Measurements from ENCODE around the gene KRT71.

KRT71 gene

GRCh38 chr12:52573743-52574142 is 20.8 kb upstream of the KRT71 start, which contains the start of gene KRT74:
TSS of gene KRT74 (minus strand) at chr12:52573843. CDS start at chr12:52573777, 66 bp downstream.
- no peak for DNase-seq

- no peak for DNase-seq
Measured at GRCh38 chr12:52573306-52573705, 20.4 kb upstream of the KRT71 start.

DNA sequence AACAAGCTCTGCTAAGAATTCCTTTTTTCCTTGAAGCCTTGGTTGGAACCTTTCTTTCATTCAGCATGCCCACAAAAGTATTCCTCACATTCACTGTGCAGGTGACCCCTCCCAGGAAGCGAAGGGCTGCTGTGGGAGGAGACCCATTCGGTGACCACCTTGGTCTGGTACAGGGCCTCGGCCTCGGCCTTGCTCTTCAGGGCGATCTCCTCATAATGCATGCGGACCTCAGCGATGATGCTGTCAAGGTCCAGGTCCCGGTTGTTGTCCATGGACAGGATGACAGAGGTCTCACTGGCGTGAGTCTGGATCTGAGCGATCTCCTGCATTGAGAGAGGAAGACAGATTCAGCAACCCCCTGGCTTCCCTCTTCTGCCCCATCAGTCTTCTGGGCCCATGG is 17.6 kb upstream of the KRT71 start:
- no peak for DNase-seq

DNA sequence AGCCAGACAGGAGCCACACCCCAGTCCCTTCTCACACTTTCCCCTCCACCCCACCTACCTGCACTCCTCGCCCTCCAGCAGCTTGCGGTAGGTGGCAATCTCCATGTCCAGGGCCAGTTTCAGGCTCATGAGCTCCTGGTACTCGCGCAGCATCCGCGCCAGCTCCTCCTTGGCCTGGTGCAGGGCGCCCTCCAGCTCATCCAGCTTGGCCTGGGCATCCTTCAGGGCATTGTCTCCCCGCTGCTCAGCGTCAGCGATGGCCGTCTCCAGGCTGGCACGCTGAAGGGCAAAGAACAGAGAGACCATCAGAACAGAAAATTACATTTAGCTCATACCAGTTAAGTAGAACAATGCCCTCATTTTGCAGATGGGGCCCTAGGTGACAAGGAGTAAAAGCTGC is 15.2 kb upstream of the KRT71 start:
- no peak for DNase-seq

- DNase-seq: peak; percentile 80
Measured at GRCh38 chr12:52566847-52567291, 13.9 kb upstream of the KRT71 start.

DNA sequence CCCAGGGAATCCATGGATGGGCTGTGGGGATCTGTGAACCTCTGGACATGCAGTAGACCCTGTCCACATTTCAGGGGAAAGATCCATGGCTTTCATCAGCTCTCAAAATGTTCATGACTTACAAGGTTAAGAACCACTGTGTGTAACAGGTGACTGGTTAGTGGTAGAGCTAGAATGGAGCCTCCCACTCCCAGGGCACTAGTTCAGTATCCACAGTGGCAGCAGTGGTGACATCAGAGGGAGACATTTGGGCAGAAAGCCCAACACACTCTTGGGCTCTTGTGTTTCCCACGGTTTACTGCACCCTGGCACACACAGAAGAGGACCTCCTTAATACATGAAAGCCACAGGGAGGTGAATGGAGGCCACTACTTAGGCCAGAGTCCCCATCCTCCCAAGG is 11.6 kb upstream of the KRT71 start:
- no peak for DNase-seq

DNA sequence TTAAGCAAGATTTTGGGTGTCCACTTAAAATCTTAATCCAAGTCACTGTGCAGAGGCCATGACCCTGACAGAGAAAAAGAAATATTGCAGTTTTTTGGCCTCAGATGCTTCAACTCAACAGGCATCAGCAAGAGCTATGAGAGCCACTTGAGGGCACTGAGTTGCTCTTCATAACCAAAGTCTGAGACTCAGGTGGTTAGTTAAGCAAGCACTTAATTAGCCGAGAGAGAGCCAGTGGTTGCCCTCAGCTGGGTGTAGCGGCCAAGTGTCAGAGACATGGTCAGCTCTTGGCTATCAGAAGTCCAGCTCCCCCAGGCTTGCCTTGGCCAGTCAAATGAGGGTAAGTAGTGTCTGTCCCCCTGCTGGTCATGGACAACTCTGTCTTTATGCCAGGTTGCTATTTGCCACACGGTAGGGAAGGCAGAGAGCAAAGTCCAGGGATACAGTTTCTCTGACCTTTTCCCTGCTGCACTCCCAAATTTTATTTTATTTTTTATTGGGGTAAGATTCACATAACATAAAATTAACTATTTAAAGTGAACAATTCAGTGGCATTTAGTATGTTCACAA is 9.0 kb upstream of the KRT71 start:
- DNase-seq: no peak

DNA sequence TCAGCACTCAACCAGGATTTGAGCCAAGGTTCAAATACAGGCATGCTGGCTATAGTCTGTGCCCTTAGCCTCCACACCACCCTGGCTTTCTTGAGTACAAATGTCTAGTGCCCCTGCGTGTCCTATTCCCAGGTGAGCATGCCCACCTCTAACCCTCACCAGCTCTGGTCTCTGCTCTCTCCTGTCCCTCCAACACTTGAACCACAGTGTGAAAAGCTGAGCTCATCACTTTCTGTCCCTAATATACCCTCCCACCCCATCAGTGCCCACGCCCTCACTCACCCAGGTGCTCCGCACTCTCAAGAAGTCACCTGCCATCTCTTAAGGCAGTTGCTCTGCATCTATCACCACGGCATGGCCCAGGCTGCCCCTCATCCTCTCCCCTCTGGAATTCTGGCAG is 7.0 kb upstream of the KRT71 start:
- DNase-seq: peak; percentile 13

DNA sequence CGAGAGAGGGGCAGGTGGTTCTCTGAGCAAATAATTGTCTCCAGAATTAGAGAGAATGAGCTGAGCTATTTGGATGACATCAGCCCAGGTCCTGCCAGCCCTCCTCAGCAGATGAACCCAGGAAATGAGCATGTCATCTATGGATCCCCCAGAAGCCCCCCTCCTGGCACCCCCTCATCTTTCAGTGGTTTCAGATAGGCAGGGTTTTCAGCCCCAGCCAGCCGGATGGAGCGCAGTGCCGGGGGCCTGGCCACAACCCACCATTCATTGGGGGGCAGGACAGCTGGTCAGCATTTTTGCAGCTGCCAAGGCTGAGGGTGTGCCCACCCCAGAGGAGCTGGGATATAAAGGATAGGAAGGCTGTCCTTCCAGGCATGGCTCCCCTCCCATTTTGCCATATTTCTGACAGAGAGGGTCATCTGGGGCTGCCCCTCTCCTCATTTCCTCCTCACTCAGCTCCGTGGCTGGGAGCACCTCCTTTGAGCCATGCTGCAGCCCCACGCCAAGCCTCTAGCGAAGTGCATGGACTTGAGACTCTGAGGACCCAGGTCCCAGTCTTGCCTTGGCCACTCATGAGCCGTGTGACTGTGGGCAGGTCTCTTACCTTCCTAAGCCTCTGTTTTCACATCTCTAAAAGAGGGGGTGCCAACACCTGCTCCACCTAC is 6.0 kb upstream of the KRT71 start:
- no peak for DNase-seq

DNA sequence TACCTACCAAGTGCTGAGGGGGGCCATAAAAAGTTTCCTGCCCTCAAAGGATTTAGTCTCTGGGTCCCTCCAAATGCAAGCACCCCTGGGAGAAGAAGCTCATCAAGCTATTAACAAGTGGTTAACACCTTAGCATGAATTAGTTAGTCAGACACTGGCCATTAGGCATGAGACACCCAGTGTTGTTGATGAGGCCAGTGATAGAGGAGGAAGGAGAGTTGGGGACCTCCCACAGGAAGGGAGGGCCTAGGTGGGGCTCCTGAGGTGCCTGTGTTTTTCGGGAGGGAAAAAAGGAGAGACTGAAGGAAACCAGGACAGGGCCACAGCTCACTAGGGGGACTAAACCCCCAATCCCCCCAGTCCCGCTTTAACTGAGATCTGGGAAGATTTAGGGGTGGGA is 4.5 kb upstream of the KRT71 start:
- peak; percentile 20 for DNase-seq

DNA sequence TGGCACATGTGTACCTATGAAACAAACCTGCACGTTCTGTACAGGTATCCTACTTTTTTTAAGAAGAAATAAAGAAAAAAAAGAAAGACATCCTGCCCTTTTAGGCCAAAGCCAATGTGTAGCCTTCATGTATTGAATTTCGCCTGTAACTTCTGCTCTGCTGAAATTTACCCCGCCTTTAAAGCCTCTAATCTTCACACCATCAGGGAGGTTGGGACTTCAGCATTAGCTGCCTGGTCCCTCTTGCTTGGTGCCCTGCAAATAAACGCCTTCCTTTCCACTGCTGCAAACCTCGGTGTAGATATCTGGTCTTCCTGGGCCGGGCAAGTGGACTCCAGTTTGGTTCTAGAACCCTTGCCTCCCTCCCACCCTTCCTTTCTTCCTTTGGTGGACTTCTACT is 2.6 kb upstream of the KRT71 start:
- DNase-seq: peak; percentile 45

- DNase-seq: no peak
Measured at GRCh38 chr12:52552055-52552454, 890 bp downstream of the KRT71 start.

DNA sequence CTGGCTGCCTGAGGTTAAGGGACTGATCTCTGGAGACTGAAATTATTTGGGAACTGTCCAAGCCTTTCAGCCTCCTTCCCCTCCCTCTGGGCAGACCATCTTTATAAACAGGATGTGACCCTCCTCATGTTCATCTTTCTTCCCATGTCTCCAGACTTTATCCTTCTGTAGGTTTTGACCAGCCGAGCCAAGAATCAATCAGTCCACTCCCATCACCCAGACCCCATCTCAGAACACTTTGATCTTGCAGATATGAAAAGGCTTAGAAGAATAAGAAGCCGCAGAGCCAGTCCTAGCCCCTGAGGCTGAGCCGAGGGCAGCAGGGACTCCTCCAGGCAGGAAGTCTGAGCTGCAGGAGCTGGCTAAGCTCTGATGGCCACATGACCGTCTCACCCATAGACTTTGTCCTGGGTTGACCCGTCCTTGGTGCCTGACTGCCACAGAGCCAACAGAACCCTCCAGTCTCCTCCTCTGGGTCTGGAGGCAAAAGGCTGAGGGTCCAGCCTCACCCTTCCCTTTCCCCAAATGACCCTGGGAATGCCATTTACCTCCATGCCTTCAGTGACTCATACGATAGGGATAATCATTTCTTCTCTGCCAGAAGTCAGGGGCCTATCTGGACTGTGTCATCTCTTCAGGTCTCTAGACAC is 1.6 kb downstream of the KRT71 start:
- DNase-seq: no peak

DNA sequence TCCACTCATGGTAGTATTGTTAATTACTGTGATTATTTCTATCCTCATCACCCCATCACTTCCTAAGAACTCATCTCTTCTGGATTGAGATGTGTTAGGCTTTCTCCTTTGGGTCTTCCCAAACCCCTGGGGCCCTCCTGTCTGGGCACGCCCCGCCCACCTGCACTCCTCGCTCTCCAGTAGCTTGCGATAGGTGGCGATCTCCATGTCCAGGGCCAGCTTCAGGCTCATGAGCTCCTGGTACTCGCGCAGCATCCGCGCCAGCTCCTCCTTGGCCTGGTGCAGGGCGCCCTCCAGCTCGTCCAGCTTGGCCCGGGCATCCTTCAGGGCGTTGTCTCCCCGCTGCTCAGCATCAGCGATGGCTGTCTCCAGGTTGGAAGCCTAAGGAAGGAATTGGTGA is 6.8 kb downstream of the KRT71 start:
- DNase-seq: no peak

DNA sequence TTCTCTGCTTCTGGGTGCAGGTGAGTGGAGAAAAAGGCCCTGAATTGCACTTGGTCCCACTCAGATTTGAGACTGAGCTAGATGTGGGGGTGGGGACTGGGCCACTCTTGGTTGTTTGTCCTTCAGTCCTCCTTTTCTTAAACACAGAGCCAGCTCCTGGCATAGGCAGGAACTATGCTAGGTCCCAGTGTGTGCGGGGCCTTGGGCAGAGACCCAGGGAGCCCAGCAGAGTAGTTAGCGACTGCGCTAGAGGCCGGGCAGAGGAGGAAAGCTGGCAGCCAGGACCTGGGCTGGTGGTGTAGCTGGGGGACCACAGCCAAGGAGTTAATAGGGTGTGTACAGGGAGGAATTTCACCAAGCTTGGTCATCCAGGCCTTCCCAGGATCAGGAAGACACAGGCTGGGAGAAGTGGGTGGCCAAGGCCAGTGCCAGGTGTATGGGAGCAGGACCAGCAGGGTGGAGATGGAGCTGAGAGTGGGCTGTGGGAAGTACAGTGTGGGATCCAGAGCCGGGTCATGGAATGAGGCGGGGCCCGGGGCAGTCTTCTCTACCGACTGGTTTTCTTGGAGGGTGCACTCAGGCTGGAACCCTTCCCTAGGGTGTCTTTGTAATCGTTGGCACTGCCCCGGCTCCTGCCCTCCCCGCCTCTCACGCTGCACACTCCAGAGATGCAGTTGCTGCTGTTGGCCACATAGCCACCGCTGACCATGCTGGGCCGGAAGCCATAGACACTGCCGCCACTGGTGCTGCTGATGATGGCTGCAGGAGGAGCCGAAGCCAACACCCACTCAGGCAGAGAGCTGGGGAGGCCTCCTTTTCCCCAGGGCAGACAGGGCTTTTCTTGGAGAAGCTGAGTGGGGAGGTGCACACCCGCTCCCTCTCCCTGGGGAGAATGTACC is 8.7 kb downstream of the KRT71 start:
- no peak for DNase-seq

DNA sequence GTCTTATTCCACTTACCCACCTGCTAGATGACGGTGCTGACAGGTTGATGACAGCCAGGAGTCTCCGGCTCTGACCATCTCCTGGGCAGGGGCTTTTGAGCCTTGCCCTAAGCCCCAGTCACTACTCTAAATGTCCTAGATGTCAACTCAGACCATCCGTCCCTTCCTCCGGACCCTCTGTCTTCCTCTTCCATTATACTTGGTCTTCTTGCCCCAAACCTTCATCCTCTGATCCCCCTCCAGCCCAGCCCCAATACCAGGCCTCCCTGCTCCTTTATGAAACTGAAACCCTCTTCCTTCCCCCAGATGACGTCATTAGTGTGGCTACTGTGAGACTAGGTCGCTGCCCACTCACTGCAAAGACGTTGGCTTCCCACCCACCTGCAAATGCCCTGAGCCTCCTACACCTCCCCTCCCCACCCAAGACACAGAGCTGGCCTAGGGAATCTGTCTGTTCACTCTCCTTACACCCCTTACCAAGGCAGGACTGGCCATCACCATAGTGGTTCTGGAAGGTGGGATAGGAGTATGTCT is 10.1 kb downstream of the KRT71 start:
- DNase-seq: no peak

DNA sequence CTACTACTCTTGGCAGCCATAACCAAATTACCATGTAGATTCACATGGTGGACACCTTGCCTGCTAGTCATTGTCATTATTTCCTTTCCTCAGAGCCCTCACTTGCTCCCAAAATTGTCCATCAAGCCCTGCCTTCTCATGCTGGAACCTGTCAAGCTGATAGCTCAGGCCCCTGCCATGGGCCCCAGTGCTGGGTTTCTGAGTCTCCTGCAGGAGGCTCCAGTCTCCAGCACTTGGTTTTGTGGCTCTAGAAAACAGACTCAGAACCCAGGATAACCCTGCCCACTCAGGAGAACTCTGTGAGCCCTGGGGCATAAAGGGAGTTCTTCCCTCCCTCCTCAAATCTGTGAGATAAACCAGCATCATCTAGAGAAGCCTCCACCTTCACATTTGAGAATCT is 10.8 kb downstream of the KRT71 start:
- no peak for DNase-seq

GRCh38 chr12:52541709-52542108 is 11.2 kb downstream of the KRT71 start:
- DNase-seq: no peak

GRCh38 chr12:52540531-52540930 is 12.4 kb downstream of the KRT71 start:
- DNase-seq: no peak

DNA sequence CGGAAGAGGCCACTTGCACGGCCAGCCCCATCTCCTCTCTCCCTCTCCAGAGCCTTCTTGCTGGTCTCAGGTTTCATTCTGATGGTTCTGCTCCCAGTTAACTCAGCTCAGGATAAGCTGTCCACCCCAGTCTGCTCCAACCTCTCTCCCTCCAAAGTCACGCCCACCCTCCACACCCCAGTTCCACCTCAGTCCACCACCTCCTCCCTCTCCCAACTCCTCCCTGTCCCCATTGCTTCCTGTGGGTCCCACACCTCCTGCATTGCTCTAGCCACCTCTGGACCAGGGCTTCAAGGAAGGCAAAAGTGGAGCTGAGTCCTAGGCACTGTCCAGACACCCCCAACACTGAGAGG is 13.1 kb downstream of the KRT71 start:
- DNase-seq: no peak

- no peak for DNase-seq
Measured at GRCh38 chr12:52539083-52539820, 13.7 kb downstream of the KRT71 start.

DNA sequence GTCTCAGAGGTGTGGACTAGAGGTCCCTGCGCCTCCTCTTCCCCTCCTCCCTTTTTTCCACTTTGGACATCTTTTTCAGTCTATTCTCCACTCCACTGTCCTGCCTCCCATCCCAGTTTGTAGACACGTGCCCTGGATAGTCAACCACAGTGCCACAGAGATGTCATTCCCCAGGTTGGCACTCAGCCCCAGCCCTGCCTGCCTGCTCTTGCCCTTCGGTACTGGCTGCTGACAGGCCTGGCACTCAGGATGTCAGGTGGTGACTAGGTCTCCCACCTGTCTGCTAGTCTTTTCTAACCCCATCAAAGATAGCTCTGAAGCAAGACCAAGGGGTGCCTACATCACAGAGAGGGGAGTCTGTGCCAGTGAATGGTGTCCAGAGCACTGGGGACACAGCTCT is 15.8 kb downstream of the KRT71 start:
- DNase-seq: no peak

DNA sequence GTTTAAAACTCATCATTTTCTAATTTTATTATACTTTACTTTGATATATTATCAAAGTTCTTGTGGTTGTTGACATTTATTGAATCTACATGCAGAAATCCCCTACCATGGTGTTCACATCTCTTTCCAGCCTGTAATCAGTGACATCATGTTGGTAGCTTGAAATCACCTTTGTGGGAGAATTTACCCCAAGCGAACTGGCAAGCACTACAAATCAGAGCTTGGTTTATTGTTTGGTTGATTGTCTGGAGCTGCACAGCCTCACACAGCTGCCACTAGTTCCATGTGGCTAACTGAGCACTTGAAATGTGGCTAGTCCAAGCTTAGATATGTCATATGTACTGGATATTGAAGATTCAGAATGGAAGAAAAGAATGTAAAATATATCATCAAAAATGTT is 17.4 kb downstream of the KRT71 start:
- DNase-seq: no peak
